Large intestine (tissue), 3 donors: ENCODE results near the gene NPHP1. TPM values are rescaled to one million over a fixed set of nuclear protein-coding genes. Genes with fewer than 3 reads are reported as not detected.
"Not testable (repeated sequence)": the region's sequence is repeated elsewhere in the genome, so short reads cannot be mapped to it uniquely, and the experiment has no call there.

ENCODE experiments used
- DNase-seq, 2 donors: peaks; one replicate each; pipeline versions ENCODE4 v3.0.0 to v3.0.0-alpha.2; 2013
- H3K27ac ChIP-seq: one replicate; pipeline ENCODE4 v1.5.1; 2013; ENCODE audit warnings: low read length
- H3K27me3 ChIP-seq: 2 replicates; pipeline ENCODE4 v1.6.1; 2013; ENCODE audit warnings: low read length; ENCODE audit not compliant: control insufficient read depth, insufficient read depth
- H3K36me3 ChIP-seq: 2 replicates; pipeline ENCODE4 v1.6.1; 2013; ENCODE audit warnings: low read length; ENCODE audit not compliant: control insufficient read depth, insufficient read depth
- H3K4me1 ChIP-seq: one replicate; pipeline ENCODE4 v1.6.1; 2013; ENCODE audit warnings: low read length; ENCODE audit not compliant: control insufficient read depth, insufficient read depth
- H3K4me3 ChIP-seq: one replicate; pipeline ENCODE4 v1.5.1; 2013; ENCODE audit warnings: low read length
- H3K9me3 ChIP-seq: one replicate; pipeline ENCODE4 v1.6.1; 2013; ENCODE audit warnings: mild to moderate bottlenecking, low read depth, low read length, moderate library complexity; ENCODE audit not compliant: control insufficient read depth
- WGBS: methylation state at CpG from one replicate; pipeline ENCODE4 v1.1.5; 2013; ENCODE audit warnings: low lambda C conversion rate; ENCODE audit not compliant: insufficient coverage; 5-methylcytosine and 5-hydroxymethylcytosine counted together
- polyA plus RNA-seq: library from polyadenylated mRNA; unstranded; fragments of 120-200 nt; gene quantifications from one replicate; pipeline ENCODE4 v1.2.1, GENCODE V29; 2013

The NPHP1 gene
- polyA plus RNA-seq, 1 donor = 3.9 TPM

DNA sequence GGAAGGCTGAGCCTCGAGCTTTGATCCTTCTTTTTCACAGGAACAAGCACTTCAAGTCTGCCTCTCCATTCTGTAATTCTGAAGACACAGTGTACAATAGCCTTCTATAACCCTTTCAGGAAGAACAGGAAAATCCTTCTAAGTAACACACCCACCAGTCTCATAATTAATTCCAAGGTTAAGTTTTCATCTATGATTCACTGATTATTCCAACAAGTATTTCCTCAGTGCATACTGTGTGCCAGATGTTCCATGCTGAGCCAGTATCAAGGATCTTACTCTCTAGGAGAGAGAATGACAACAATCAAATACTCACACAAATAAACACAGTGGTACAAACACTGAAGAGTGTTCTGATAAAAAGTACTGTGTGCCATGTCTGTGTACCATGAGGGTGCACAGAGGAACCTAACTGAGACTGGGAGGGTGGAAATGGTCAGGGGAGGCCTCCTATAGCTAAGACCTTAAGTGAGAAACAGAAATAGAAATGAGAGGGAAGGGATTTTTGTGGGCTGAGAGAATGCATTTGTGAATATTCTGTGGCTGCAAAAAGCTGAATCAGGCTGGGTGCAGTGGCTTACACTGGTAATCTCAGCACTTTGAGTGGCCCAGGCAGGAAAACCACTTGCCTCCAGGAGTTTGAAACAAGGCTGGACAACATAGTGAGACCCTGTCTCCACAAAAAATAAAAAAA is 14.8 kb upstream of the NPHP1 start:
- no peak overlapping the region for H3K4me3 ChIP-seq
- WGBS = no CpG with 5 or more reads among the region's 1 CpG
- H3K9me3 ChIP-seq = no peaks in the 10 kb centered on the region
- DNase-seq = no peak
- peaks cover 5% of the 10 kb centered on the region for H3K27me3 ChIP-seq
- H3K4me1 ChIP-seq = no peaks in the 10 kb centered on the region
- no peak overlapping the region for H3K27ac ChIP-seq
- H3K36me3 ChIP-seq = no peaks in the 10 kb centered on the region

DNA sequence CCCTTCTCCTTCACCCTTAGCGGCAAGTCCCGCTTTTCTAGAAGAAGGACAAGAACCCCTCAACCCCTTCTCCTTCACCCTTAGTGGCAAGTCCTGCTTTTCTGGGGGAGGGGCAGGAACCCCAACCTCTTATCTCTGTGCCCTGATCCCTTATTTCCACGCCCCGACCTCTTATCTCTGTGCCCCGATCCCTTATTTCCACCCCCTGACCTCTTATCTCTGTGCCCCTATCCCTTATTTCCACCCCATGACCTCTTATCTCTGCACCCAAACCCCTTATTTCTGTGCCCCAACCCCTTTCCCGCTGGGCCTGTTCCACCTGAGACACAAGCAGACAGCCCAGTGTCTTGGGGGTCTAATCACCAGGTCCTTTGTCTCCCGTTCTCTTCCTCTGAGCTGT is 14.1 kb upstream of the NPHP1 start:
- DNase-seq, H3K9me3 ChIP-seq, H3K4me1 ChIP-seq, H3K27me3 ChIP-seq, H3K36me3 ChIP-seq, H3K27ac ChIP-seq, H3K4me3 ChIP-seq: not testable (repeated sequence)
- WGBS = no CpG with 5 or more reads among the region's 7 CpGs

DNA sequence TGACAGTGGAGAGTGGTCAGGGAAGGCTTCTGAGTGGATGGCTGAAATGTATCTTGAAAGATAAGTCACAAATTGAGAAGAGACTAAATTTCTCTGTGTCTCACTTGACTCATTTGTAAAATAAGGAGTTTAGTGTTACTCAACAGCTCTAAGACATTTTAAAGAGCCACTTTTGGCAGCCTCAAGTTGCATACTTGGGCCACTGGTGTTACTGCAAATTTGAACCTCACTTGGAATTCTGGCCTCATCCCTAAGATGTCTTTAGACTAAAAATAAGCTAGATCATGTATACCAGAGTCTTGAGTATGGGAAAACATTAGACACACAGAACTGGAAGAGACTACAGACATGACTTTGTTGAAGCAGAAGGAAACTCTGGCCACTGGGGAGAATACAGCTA is 12.0 kb upstream of the NPHP1 start:
- H3K9me3 ChIP-seq = no peaks in the 10 kb centered on the region
- peaks cover 3% of the 10 kb centered on the region for H3K4me1 ChIP-seq
- H3K4me3 ChIP-seq = no peak overlapping the region
- H3K27me3 ChIP-seq = peaks cover 3% of the 10 kb centered on the region
- H3K36me3 ChIP-seq = no peaks in the 10 kb centered on the region
- H3K27ac ChIP-seq = no peak overlapping the region
- no peak for DNase-seq

DNA sequence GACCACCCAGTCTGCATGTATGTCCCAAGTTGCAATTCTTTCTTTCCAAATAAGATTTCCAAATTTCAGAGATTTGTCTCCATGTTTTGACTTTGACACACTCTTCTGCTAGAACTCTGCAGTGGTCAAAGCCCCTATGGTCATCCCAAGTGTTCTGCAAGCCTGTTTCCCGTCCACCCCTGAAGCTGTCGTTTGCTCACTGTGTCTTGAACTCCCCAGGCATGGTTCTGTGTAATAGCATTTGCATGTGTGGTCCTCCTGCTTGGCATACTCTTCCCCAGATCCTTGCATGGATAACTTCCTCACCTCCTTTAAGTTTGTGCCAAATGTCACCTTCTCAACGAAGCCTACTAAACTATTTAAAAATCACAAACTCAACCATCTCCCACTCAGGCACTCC is 11.4 kb upstream of the NPHP1 start:
- no peak overlapping the region for H3K27ac ChIP-seq
- WGBS = no CpG with 5 or more reads among the region's 3 CpGs
- no peak overlapping the region for H3K4me3 ChIP-seq
- H3K9me3 ChIP-seq = no peaks in the 10 kb centered on the region
- peaks cover 3% of the 10 kb centered on the region for H3K27me3 ChIP-seq
- no peak for DNase-seq
- H3K4me1 ChIP-seq = peaks cover 4% of the 10 kb centered on the region
- H3K36me3 ChIP-seq = peaks cover under 1% of the 10 kb centered on the region

DNA sequence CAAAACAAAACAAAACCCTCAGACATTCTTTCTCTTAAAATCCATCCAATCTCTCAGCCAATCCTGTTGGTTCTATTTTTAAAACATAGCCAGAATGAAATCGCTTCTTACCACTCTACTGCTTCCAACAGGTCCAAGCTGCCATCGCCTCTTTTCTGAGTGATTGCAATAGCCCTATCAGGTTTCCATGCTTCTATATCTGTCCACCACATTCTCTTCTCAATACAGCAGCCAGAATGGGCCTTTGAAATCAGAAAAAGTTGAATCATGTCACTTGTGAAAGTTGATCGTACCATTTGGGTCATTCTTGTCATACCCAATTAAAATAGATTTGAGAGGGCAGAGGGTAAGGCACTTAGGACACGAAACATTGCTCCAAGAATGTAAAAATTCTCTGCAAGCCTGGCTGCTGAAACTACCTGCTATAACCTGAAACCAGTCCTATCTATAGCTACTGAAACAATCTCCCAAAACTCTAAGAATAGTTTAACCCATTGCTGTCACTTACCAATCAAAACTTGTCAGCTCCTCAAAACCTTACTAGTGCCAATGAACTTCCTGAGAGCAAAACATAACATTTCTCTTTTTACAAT is 10.8 kb upstream of the NPHP1 start:
- WGBS = no CpG with 5 or more reads among the region's 4 CpGs
- Histone ChIP-seq H3K27ac (peak overlapping the region; percentile 47), H3K36me3 (peaks cover 4% of the 10 kb centered on the region), H3K9me3 (no peaks in the 10 kb centered on the region), H3K27me3 (peaks cover 3% of the 10 kb centered on the region), H3K4me1 (peaks cover 8% of the 10 kb centered on the region), H3K4me3 (no peak overlapping the region)
- no peak for DNase-seq

DNA sequence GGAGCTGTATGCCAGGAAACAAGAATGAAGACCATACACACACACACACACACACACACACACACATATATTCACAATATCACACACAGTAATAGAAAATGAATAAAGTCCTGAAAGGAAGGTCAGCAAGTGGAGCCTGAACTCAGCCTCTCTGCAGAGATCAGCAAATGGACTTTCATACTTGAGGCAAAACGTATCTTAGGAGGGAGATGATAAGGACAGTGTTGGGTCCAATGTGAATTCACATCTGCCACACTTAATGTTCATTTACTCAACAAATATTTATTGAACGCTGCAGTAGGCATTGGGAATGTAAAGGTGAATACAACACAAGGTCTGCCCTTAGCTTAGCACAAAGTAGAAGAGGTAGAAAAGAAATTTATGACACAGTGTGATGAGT is 10.3 kb upstream of the NPHP1 start:
- Histone ChIP-seq H3K27me3 (peaks cover 3% of the 10 kb centered on the region), H3K9me3 (no peaks in the 10 kb centered on the region), H3K27ac (peak overlapping the region; percentile 47), H3K36me3 (peaks cover 8% of the 10 kb centered on the region), H3K4me1 (peaks cover 8% of the 10 kb centered on the region), H3K4me3 (no peak overlapping the region)
- no CpG with 5 or more reads among the region's 2 CpGs for WGBS
- peak; percentile 49 to 73 for DNase-seq

DNA sequence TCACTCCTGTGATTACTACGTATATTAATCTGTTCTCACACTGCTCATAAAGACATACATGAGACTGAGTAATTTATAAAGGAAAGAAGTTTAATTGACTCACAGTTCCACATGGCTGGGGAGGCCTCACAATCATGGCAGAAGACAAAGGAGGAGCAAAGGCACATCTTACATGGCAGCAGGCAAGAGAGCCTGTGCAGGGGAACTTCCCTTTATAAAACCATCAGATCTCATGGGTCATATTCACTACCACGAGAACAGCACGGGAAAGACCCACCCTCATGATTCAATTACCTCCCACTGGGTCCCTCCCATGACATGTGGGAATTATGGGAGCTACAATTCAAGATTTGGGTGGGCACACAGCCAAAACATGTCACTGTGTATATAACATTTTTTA is 8.7 kb upstream of the NPHP1 start:
- H3K4me1 ChIP-seq, H3K4me3 ChIP-seq, H3K9me3 ChIP-seq, DNase-seq, H3K27ac ChIP-seq, H3K27me3 ChIP-seq: not testable (repeated sequence)
- H3K36me3 ChIP-seq = peaks cover 16% of the 10 kb centered on the region
- no CpG with 5 or more reads among the region's 3 CpGs for WGBS

DNA sequence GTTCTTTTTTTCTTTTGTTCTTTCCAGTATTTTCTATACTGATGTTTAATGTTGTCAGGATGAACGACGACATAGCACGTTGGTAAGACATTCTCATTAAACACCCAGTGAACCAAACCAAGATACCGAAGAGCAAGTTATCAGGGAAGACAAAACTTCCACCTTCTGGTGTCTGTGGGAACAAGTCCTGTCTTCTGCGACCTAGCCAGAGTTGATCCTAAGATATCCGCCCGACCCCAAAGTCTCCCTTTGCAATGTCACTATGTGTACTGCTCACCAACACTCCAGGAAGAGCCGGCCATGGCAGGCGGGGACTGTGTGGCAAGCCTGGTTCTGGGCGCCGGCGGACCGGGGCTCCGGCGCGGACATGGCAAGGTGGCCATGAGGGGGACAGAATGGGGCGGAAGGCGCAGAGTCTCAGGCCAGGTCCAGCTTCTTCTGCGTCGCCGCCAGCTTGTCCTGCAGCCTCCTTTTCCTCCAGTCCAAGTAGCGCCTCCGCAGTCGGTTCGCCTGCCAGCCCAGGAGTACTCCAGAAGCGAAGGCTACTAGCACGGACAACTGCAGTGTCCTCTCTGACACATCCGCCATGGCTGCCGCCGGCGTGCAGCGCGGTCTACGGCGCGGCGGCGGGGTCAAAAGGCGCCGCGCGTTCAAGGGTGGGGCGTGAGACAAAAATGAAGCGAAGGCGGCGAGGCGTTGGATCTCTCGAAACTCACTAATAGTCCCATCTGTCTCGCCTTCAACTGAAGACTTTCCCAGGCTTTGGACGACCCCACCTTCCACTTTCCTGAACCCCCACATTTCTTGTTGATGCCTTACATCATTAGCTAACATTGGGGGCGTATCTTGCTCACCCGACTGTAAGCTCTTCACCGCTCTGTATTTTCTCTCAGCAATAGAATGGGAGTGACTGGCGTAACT is 7.4 kb upstream of the NPHP1 start, which contains the start of gene MTLN:
Gene MTLN (minus strand): TSS at position 610 of the 921 bp plus-strand sequence. CDS start 22 bp downstream, at position 588.
- H3K27me3 ChIP-seq = no peaks in the 10 kb centered on the region
- H3K36me3 ChIP-seq = peaks cover 16% of the 10 kb centered on the region
- H3K4me3 ChIP-seq = peak within 1 kb of the TSS; percentile 83
- peak within 1 kb of the TSS; percentile 51 for H3K27ac ChIP-seq
- 4% methylated on average over 4 of the region's 54 CpGs for WGBS
- H3K4me1 ChIP-seq = peaks cover 8% of the 10 kb centered on the region
- no peaks in the 10 kb centered on the region for H3K9me3 ChIP-seq
- peak; percentile 69 to 90 for DNase-seq

DNA sequence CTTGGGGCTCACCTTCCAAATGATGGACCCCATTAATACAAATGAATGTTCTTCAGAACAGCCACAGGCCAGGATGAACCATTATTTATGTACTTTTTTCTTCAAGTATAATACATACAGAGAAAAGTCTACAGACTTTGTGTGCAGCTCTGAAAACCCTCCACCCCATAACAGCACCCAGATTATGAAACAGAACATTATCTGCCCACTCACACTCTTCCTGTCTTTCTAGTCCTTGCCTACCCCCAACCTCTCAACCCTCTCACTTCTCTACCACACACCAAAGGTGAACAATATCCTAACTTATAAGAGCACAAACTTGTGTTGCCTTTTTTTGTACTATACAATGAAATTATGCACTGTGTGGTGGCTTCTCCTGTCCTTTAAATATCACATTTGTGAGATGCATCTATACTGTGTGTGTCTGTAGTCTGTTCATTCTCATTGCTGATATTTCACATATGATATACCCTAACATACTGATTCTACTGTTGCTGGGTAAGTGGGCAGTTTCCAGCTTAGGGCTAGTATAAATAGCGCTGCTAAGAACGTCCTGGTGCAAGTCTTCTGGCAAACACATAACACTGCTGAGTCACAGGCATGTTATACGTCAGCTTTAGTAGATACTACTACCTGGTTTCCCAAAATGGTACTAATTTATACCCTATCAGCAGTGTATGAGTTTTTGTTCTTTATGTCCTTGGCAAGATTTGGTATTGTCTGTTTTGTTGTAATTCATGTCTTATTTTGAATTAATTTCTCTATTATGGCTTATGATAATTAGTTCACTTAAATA is 1.0 kb upstream of the NPHP1 start:
- WGBS = no CpG with 5 or more reads among the region's 3 CpGs

DNA sequence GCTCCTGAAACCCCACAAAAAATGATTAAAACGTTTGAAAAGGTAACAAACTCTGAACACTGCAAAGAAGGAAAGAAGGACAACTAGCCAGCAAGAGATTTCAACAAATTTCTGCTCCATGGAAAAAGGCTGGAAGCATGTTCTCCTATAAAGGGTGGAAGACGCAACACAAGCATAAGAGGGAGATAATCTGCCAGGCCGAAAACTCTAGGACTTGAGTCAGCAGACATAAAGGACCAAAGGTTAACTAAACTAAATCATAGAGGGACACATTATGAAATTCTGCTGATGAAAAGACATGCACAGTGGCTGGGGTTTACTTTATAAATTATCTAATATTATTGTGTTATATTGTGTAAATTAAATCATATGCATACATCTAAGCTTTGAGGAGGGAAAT is 6.8 kb downstream of the NPHP1 start:
- no peak overlapping the region for H3K4me3 ChIP-seq
- H3K4me1 ChIP-seq = peaks cover 18% of the 10 kb centered on the region
- no peaks in the 10 kb centered on the region for H3K36me3 ChIP-seq
- H3K9me3 ChIP-seq = no peaks in the 10 kb centered on the region
- WGBS = 50% methylated on average over 2 of the region's 3 CpGs
- peak; percentile 26 to 64 for DNase-seq
- H3K27ac ChIP-seq = peak overlapping the region; percentile 66
- H3K27me3 ChIP-seq = no peaks in the 10 kb centered on the region

More for the DNA sequence above, 1.0 kb upstream of the NPHP1 start:
- Histone ChIP-seq H3K4me1 (peaks cover 8% of the 10 kb centered on the region), H3K36me3 (peaks cover 12% of the 10 kb centered on the region), H3K27me3 (no peaks in the 10 kb centered on the region), H3K4me3 (no peak overlapping the region), H3K27ac (no peak overlapping the region), H3K9me3 (no peaks in the 10 kb centered on the region)
- no peak for DNase-seq
